ENCODE results near the gene ADGRG3. TPM values are rescaled to one million over a fixed set of nuclear protein-coding genes. Genes with fewer than 3 reads are reported as not detected.
A peak's percentile ranks its signal among the peaks of the same experiment; 100 is the strongest.

Gene ADGRG3
- total RNA-seq, 1 donor from 2014 or later: not detected

DNA sequence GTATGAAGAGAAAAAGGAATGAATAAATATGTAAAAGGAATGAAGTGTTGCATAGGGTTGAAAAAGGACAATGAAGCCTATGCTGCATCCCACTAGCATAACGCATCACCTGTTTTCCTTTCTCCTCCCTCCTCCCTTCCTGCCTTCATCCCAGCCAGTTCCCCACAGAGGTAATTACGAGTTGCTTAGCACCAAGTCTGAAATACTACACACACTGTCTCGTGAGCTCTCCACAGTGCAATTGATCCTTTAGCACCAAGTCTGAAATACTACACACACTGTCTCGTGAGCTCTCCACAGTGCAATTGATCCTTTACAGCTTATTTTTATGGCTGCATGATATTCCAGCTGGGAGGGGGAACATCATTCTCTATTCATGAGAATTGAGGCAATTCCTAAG, 25.4 kb downstream of the ADGRG3 start:
- Mint-ChIP-seq H3K4me3 (ENCODE audit: unreplicated experiment) (no peak overlapping the region), H3K27ac (ENCODE audit: unreplicated experiment) (no peak overlapping the region), H3K27me3 (ENCODE audit: low read depth, unreplicated experiment) (peaks cover 29% of the 10 kb centered on the region), H3K36me3 (ENCODE audit: low read depth, unreplicated experiment) (no peaks in the 10 kb centered on the region), H3K4me1 (ENCODE audit: low read depth, unreplicated experiment) (no peaks in the 10 kb centered on the region), H3K9me3 (ENCODE audit: unreplicated experiment) (no peaks in the 10 kb centered on the region)
- H3K27ac ChIP-seq (ENCODE audit: low read depth, low read length): no peak overlapping the region
- no peak overlapping the region for H2AFZ ChIP-seq (ENCODE audit: low read depth, low read length)
- no peak for TF ChIP-seq EZH2 (IDR thresholded peaks at IDR 0.05; ENCODE audit: insufficient read depth, low read length)
- TF ChIP-seq, protein P1, sequence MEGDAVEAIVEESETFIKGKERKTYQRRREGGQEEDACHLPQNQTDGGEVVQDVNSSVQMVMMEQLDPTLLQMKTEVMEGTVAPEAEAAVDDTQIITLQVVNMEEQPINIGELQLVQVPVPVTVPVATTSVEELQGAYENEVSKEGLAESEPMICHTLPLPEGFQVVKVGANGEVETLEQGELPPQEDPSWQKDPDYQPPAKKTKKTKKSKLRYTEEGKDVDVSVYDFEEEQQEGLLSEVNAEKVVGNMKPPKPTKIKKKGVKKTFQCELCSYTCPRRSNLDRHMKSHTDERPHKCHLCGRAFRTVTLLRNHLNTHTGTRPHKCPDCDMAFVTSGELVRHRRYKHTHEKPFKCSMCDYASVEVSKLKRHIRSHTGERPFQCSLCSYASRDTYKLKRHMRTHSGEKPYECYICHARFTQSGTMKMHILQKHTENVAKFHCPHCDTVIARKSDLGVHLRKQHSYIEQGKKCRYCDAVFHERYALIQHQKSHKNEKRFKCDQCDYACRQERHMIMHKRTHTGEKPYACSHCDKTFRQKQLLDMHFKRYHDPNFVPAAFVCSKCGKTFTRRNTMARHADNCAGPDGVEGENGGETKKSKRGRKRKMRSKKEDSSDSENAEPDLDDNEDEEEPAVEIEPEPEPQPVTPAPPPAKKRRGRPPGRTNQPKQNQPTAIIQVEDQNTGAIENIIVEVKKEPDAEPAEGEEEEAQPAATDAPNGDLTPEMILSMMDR (IDR thresholded peaks at IDR 0.05; ENCODE audit: insufficient read depth, low read depth, low read length): no peak
- H3K27me3 ChIP-seq (ENCODE audit: insufficient read depth, low read length): peaks cover 4% of the 10 kb centered on the region
- no peaks in the 10 kb centered on the region for H3K4me1 ChIP-seq (ENCODE audit: insufficient read depth, low read length)
- no peaks in the 10 kb centered on the region for H3K79me2 ChIP-seq (ENCODE audit: insufficient read depth, low read length)
- no peak for FAIRE-seq
- H3K9me3 ChIP-seq (ENCODE audit: insufficient read depth, low read depth, low read length): no peaks in the 10 kb centered on the region
- H3K9ac ChIP-seq (ENCODE audit: low read length): no peak overlapping the region
- H3K4me3 ChIP-seq (ENCODE audit: insufficient read depth, low read depth, low read length): no peak overlapping the region
- no peaks in the 10 kb centered on the region for H3K36me3 ChIP-seq (ENCODE audit: insufficient read depth, low read length)
- H3K4me2 ChIP-seq (ENCODE audit: low read length): no peak overlapping the region
- DNase-seq (ENCODE audit: low read depth): no peak
- no peaks in the 10 kb centered on the region for H4K20me1 ChIP-seq (ENCODE audit: insufficient read depth, low read length)

DNA sequence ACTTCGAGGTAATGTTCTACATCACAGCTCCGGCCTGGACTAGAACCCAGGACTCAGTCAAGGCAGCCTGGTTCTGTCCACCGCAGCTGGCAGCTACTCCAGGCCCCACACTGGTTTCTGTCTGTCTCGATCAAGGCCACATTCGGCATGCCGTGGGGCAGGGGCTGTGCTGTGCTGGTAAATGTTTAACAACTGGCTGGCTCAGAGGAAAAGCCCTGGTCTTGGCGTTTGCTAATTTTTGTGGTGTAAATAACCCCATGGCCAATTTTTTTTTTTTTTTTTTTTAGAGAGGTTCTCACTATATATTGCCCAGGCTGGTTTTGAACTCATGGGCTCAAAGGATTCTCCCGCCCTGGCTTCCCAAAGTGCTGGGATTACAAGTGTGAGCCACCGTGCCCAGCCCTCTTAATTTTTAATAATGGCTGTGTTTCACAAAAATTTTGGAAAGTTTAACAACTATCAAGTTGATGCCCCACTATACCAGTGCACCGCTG, 26.2 kb downstream of the ADGRG3 start:
- Histone ChIP-seq H3K79me2 (ENCODE audit: insufficient read depth, low read length) (no peaks in the 10 kb centered on the region), H4K20me1 (ENCODE audit: insufficient read depth, low read length) (no peaks in the 10 kb centered on the region), H3K36me3 (ENCODE audit: insufficient read depth, low read length) (no peaks in the 10 kb centered on the region), H3K27me3 (ENCODE audit: insufficient read depth, low read length) (peaks cover 4% of the 10 kb centered on the region), H3K4me1 (ENCODE audit: insufficient read depth, low read length) (no peaks in the 10 kb centered on the region), H2AFZ (ENCODE audit: low read depth, low read length) (peak overlapping the region; percentile 59), H3K9ac (ENCODE audit: low read length) (no peak overlapping the region), H3K9me3 (ENCODE audit: insufficient read depth, low read depth, low read length) (no peaks in the 10 kb centered on the region), H3K4me2 (ENCODE audit: low read length) (peak overlapping the region; percentile 82), H3K27ac (ENCODE audit: low read depth, low read length) (no peak overlapping the region), H3K4me3 (ENCODE audit: insufficient read depth, low read depth, low read length) (no peak overlapping the region)
- FAIRE-seq (no peak), DNase-seq (ENCODE audit: low read depth) (no peak)
- Mint-ChIP-seq H3K36me3 (ENCODE audit: low read depth, unreplicated experiment) (no peaks in the 10 kb centered on the region), H3K4me3 (ENCODE audit: unreplicated experiment) (no peak overlapping the region), H3K27me3 (ENCODE audit: low read depth, unreplicated experiment) (peaks cover 25% of the 10 kb centered on the region), H3K27ac (ENCODE audit: unreplicated experiment) (peak overlapping the region; percentile 66), H3K9me3 (ENCODE audit: unreplicated experiment) (no peaks in the 10 kb centered on the region), H3K4me1 (ENCODE audit: low read depth, unreplicated experiment) (no peaks in the 10 kb centered on the region)
- TF ChIP-seq, protein P1 (IDR thresholded peaks at IDR 0.05; ENCODE audit: insufficient read depth, low read depth, low read length): no peak
- no peak for TF ChIP-seq EZH2 (IDR thresholded peaks at IDR 0.05; ENCODE audit: insufficient read depth, low read length)
